NCI-H226 (cell line): ENCODE measurements around the gene XXYLT1.
"Not testable (repeated sequence)": the region's sequence is repeated elsewhere in the genome, so short reads cannot be mapped to it uniquely, and the experiment has no call there.

Source experiments
- DNase-seq: peaks from one replicate; pipeline ENCODE4 v3.0.0-alpha.2; 2015

The XXYLT1 gene

DNA sequence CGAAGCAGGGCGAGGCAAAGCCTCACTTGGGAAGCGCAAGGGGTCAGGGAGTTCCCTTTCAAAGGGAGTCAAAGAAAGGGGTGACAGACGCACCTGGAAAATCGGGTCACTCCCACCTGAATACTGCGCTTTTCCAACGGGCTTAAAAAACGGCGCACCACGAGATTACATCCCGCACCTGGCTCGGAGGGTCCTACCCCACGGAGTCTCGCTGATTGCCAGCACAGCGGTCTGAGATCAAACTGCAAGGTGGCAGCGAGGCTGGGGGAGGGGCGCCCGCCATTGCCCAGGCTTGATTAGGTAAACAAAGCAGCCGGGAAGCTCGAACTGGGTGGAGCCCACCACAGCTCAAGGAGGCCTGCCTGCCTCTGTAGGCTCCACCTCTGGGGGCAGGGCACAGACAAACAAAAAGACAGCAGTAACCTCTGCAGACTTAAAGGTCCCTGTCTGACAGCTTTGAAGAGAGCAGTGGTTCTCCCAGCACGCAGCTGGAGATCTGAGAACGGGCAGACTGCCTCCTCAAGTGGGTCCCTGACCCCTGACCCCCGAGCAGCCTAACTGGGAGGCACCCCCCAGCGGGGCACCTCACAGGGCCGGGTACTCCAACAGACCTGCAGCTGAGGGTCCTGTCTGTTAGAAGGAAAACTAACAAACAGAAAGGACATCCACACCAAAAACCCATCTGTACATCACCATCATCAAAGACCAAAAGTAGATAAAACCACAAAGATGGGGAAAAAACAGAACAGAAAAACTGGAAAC lies 182.9 kb downstream of the XXYLT1 start:
- DNase-seq = not testable (repeated sequence)

DNA sequence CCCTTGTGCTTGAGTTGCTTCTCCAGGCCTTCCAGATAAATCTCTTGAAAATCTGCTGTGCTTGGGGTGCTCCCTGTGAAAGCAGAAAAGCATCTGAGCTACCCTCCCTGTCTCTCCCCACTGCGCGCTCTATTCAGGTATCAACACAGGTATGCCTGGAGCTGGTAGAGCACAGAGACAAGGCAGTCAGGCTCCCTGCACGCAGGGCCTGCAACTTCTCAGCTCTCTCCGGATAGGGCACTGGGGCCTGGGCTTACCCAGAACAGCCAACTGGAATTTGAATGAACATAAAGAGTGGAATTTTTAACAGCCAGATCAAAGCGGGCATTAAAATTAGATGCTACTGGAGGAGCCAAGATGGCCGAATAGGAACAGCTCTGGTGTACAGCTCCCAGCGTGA lies 183.6 kb downstream of the XXYLT1 start:
- no peak for DNase-seq

DNA sequence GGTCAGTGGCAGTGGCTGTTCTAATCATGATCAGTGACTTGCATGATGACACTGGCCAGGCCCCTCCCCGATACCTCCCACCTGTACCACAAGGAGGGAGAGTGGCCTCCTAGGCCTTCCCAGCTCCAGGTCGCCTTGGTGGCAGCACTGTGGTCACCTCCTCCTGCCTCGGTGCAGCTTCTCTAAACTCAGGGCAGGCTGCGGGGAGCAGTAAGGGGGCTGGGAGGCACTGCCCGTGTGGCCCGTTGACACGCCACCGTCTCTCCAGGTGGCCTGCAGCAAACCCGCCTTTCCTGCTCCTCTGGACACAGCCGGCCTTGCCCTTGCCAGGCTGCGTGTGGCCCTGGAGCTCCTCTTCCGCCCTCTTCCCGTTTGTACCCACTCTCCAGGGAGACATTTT lies 184.1 kb downstream of the XXYLT1 start:
- DNase-seq = no peak

DNA sequence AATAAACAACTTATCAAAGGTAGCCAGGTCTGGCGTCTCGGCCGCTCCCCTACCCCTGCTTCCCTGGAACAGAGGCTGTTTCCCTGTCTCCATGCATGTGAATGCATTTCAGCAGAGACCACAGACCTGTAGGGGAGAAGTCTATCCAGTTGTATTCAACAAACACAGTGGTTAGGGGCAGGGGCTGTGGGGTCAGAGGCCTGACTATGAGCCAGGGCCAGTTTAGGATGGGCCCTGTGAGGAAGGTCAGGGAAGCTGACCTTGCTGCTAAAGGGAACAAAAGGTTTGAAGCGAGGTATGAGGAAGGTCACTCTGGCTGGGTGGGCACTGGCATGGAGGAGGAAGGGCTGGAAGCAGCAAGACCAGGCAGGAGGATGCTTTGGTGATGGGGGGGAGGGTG lies 184.6 kb downstream of the XXYLT1 start:
- no peak for DNase-seq

DNA sequence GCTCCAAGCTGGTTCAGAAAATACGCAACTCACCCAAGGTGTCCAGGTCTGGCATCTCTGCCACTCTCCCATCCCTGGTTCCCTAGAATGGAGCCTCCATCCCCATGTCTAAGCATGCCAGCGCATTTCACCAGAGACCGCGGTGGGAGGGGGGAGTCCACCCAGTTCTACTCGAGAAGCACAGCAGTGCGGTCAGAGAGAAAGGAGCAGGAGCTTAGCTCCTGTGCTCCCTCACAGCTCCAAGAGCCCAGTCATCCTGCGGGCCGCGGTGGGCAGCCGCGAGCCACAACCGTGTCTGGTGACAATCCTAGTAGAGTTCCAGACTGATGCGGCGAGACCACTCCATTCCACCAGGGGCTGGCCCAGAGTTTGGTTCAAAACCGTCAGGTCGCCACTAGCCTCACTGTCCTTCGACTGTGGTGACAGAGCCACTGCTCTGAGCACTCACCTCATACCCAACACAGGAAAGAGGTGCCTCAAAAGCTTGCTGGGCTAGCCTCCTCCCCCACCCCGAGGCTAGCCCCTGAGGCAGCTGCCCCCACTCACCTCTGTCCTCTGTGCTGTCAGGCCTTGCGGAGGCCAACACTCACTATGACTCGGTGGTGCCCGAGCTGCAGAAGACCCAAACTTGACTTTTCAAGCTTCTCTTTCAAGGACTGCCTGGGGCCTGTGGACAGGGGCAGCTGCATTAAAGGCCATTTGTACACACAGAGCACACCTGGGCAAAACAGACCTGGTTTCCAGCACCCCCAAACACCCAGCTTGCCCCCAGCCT lies 185.4 kb downstream of the XXYLT1 start:
- no peak for DNase-seq

DNA sequence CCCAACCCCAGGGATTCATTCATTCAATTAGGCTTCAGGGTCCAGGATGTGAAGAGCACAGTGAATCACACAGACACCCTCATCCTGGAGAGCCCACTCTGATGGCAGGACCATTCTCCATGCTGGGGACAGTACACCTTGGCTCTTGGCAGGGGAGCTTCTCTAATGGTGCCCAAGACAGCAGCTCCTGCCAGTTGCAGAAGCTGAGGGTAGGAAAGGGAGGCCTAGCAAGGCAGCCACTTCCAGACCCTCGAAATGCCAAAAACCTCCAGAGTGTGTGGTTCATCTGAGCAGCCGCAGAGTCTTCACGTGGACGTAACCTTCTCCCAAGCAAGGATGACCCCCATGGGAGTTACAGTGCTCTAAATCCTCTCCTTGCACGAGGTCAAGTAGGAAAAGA lies 186.2 kb downstream of the XXYLT1 start:
- no peak for DNase-seq

DNA sequence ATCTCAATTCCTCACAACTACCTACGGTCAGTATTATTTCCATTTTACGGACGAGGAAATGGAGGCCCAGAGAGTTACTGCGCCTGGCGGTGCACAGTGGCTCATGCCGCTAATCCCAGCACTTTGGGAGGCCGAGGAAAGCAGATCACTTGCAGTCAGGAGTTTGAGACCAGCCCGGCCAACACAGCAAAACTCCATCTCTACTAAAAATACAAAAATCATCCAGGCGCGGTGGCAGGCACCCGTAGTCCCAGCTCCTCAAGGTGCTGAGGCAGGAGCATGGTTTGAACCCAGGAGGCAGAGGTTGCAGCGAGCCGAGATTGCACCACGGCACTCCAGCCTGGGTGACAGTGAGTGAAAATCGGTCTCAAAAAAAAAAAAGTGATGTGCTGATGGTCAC lies 187.3 kb downstream of the XXYLT1 start:
- no peak for DNase-seq

DNA sequence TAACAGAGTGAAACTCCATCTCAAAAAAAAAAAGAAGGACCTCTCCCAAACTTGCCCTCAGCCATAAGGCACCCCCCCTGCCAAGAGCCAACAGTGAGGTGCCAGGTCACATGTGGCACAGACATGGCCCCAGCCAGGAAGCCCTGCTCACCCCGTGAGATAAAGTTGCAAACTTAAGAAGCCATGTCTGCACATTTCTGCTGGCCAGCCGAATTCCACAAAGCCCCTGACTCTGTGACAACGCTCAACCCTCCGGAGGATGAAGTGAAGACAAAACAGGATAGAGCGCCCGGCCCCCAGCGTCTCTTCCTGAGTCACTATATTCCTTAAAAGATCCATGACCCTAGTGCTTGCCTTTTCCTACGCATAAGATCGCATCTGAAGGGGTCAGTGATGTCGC lies 188.1 kb downstream of the XXYLT1 start:
- no peak for DNase-seq

DNA sequence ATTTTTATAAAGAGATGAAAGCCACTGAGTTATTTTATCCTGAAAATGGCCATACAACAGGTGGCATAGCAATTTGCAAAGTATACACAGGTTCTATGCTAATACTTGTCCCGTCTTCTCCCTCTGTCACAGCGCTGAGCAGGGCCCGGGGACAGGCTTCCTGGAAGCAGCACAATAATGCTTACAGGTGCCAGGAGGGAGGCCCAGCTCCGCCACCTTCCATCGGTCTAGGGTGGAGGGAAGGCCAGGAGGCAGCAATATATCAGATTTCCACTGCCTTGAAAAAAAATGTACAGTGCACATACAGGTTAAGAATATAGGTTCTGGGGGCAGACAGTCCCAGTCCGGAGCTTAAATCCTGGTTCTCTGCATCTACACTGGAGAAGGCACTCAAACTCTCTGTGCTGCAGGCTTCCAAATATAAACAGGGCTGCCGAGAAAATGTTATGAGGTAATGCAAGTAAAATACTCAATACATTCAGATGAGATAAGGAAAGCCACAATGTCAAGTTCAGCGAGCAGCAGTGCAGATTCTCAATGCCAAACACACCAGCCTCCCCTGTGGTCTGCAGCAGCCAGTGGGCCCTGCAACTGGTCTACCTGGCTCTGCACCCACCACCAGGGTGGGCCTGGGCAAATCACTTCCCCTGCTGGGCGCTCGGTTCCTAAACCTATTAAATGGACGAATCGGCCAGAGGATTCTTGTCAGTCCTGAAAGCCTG lies 189.6 kb downstream of the XXYLT1 start:
- no peak for DNase-seq

DNA sequence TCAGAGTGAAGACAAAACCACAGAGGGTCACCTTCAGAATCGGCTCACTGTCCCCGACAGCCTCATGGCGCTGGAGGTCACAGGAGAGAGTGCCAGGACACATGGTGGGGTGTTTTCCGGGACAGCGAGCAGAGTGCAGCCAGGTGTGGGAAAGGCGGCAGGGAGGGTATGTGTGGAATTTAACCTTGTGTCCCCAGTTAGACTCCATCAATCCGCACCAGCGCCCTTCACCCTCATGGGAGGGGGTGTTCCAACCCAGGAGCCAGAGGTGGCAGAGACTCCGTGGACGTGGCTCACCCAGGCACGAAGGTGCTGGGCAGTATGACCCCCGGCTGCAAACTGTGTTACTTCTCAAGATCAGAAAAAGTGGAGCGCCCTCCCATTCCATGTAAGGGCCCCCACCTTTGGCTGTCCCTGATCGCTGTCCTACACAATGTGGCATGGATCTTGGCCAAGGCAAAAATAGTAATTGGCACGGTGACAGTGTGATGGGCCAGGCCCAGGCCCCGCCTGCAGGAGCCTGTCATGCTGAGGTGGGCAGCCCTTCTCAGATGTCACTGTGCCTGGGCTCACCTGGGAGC lies 190.3 kb downstream of the XXYLT1 start:
- DNase-seq = no peak

DNA sequence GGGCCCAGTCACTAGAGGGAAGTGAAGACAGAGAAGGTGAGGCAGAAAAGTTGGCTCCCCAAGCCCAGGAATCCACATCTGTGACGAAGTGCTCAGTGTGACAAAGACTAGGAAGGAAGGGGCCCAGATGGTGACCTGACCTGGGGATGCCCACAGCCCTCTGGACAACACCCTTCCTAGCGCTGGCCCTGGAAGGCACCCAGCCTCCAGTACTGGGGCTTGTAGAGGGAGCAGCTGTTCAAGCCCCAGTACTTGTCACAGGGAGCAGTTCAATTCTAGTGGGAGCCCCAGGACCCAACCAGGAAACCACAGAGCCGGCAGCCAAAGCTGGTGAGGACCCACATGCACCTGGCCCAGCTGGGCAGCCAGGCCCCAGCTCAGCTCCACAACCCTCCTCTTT lies 190.8 kb downstream of the XXYLT1 start:
- no peak for DNase-seq

DNA sequence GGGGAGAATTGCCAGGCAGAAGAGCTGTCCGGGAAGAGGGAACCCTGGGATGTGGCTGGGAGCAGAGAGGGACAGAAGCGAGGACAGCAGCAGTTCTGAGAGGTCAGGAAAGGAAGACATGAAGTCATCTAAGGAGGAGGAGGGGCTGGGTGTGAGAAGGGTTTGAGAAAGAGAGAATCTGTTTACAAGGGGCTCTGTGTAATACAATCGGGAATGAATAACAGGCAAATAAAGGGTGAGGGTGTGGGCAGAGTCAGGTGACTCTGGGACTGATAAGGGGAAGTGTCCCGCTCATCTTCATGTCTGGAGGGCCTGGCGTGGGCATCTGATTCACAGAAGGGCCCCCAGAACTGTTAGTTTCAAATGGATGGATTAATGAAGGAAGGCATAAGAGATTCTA lies 191.3 kb downstream of the XXYLT1 start:
- no peak for DNase-seq

DNA sequence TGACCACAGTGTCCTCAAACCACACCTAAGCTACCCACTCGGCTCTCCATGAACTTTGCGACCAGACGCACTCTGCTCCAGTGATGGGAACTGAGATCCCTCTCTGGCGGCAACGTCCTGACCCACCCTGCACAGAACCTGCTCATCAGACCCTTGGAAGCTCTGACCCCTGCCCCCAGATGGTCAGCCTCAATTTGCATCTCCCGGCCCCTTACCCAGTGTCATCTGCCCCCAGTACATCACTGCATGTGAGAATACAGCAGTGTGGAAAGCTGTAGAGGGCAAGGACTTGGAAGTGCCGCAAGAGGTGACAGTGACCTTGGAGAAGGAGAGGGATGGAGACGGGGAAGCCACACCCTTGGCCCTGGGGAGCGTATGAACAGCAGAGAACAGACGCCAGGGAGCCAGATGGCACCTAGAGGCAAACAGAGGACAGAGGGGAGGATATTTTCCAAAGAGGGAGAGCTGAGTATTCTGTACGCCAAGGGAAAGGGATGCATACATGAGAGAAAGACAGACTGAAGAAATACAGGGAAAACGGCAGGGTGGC lies 192.0 kb downstream of the XXYLT1 start:
- no peak for DNase-seq

DNA sequence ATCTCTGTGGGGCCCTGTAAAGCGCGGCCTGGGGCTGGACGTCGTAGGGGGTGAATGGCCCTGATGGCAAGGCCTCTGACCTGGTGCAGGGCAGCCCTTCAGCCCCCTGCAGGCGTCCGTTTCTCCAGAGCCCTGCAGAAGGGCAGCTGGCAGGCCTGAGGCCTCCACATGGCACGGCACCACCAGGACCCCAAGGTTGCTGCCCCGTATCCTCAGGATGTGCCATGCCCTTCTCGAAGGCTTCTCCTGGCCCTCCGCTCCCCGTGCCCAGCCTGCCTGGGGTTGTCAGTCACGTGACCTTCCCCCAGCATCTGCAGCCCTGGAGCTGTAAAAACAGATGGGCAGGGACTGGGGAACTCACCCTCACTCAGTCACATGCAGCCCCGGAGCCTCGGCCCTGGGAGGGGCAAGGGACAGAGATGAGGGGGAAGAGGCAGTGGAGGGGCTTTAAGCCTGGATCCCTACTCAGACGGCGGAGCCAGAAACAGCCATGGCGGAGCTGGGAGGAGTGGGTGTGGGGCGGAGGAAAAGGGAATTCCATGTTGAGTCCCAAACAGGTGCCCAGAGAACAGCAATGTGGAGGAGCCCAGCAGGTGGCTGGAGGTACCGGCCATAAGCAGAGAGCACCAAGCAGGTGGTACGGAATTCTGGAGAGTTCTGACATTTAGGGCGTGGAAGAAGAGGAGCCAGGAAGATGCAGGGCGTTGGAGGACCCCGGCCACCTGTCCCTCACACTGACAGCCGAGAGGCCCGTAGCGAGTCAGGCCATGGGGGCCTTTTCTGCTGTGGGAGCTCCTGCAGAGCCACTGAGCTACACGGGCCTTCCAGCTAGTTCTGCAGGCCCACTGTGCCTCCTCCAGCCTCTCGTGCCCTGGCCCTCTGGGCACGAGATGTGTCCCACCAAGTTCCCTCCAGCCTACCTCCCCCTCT lies 193.1 kb downstream of the XXYLT1 start:
- no peak for DNase-seq

DNA sequence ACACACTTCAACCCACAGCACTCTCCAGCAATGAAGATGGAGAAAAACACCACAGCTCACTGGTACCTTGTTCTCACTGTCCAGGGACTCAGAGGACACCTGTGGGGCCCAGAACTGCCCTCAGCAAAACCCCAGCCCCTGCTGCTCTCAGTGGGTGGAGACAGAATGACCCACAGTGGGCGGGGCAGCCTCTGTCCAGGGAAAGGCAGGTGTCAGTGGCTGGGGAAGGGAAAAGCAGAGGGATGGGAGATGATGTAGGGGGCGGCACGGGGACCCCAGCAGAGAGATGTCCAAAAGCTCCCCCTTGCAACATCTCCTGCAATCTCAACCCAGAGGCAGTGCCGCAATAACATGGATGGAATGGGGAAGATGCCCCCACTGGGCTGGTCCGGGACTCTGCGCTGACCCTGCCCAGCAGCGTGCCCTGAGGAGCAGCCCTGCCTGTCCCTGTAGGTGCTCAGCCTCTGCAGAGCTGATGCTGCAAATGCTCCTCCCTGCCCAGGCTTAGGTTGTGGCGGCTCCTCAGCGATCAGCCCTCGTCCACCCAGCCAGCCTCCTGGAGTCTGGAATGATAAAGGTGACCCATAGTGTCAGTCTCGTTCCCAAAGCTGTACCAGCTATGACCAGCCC lies 193.9 kb downstream of the XXYLT1 start:
- DNase-seq = no peak

DNA sequence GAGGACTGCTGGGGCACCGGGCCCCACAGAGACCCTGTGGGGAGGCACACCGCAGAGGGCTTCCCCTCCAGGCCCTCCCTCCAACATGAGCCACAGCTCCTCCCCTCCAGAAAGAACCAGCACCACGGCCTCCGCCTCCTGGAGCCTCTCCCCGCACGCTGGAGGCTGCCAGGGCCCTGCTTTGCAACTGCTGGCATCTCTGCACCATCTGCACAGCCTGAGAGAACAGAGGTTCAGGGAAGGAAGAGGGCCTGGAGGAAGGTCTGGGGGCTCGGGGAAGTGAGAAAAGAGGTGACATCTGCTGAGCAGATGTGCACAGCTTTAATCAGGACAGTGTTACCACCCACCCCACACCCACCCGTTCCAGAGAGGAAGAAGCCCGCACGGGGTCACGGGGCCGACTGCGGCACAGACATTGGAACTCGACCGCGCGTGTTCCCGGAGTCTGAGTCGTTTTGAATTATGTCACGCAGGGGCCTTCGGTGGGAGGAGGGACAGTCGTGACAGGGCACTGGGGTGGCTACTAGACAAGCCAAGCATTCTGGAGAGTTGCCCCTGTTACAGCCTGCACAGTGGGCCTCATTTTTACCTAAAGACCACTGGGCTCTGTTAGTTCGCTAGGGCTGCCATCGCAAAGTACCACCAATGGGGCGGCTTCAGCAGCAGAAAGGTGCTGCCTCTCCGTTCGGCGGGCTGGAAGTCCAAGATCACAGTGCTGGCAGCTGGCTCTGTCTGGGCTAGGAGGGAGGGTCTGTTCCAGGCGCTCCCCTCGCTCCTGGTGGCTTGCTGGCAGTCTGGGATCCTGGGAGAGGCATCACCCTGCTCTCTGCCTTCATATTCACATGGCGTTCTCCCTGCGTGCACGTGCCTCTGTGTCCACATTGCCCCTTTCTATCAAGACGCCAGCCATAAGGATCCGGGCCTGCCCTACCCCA lies 194.8 kb downstream of the XXYLT1 start:
- DNase-seq = no peak

DNA sequence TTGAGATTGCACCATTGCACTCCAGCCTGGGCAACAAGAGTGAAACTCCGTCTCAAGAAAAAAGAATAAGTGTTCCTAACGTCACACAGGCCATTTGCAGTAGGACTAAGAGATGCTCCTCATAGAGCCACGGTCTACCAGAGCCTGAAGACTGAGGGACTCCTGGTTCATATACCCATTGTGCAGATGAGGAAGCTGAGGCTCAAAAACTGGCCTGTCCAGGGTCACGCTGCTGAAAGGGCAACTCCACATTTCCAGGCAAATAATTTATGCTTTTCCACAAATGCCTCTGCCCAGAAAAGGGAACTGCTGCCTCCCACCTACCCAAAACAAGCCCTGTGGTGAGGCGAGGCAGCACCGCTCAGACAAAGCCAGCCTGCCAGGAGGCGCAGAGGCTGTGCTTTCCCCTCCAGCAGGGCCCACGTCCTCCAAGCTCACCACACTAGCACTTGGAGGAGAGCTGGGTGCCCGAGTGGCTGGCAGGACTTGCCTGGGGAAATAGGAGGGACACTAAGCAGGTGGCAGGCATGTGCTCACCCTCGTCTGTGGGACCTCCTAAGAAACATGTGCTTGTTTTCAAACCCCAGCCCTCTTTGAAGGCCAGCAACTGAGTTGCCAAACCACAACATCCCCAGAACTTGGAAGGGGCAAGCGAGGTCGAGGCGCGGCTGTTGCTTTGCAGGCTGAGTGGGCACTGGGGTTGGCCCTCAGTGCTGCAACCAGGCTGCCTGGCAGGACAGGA lies 195.6 kb downstream of the XXYLT1 start:
- DNase-seq = no peak

DNA sequence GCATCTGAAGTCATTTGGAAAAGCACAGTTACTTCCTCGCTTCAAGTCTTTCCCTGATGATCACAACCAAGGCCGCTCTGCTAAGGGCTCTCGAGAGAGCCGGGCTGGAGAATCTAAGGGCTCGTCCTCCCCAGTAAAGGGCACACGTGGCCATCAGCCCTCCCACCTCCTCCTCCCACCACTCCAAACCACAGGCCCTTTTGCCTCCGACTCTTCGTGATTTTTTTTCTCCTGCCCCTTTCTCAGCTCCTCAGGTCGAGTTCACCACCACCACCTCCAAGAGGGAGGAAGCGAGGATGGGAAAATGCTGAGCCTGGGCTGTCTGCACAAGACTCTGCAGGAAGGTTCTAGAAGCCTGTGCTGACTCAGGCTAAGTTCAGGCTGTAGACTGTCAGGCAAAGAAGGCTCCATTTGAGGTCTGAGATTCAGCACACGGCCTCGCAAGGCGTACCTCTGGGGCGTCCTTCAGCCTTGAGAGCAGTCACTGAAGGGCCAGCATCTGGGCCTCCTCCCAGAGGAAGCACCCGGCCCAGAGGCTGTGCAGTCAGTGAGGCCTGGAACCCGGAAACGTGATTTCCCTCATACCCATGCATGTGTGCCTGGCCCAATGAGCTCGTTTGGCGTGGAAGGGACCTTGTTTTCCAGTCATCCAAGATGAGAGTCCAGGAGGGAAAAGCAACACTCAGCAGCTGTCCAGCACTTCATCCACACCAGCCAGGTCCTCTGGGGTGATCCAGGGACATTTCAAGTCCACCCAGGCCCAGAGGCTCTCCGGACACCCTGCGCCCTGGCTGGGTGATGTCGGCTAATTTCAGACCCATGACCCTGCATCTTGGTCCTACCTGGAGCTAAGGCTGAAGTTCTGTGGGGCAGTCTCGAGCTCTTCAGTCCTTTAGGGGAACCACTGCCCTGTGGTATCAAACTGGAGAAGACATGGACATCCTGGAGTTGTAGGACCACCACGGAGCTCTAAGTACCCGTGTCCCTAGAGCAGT lies 196.8 kb downstream of the XXYLT1 start:
- no peak for DNase-seq
